Anterior cingulate cortex (tissue), 58 donors: ENCODE measurements around the gene ARTN.

Experiments
- DNase-seq, 58 donors: peaks; one replicate each; lab custom pipeline; 2025; lab: John Stamatoyannopoulos, UW

ARTN gene

GRCh38 chr1:43968348-43968948 is 34.8 kb downstream of the ARTN start:
- DNase-seq: no peak

GRCh38 chr1:43969416-43969745 is 35.8 kb downstream of the ARTN start:
- no peak for DNase-seq

DNA sequence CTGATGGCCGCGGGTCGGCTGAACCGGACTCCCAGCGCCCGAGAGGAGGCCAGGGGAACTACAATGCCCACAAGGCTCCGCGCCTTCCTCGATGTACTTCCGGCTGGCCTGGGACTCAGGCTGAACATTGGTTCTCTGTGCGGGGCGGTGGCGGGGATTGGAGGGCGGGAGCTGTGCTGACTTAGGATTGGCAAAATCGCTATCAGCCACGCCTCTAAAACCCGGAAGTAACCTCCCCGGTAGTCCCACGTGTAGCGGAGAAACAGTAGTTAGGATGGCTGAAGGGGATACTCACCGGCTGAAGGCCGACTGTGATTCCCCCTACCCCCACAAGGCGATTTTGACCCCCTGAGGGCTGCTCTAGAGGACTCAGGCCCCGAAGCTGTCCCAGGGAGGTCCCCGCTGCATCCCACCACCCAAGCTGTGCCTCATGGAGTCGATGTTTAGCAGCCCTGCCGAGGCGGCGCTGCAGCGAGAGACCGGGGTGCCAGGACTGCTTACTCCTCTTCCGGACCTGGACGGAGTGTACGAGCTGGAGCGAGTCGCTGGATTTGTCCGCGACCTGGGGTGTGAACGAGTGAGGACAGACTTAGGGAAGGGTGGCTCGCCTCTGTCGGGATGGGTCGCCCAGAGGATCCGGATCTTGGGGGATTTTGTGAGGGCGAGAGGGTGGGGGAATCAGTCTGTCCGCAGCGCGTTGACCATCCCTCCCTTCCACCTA is 36.3 kb downstream of the ARTN start, which contains the start of gene DPH2:
DPH2 (plus strand) TSS at position 265 of the 721 bp plus-strand sequence; CDS start at position 431, 166 bp downstream.
- peak; percentile 59 to 99 (median 95) for DNase-seq

- no peak for DNase-seq
Observed at GRCh38 chr1:43970502-43970901, 36.9 kb downstream of the ARTN start.

- no peak for DNase-seq
Observed at GRCh38 chr1:43970911-43971310, 37.3 kb downstream of the ARTN start.

DNA sequence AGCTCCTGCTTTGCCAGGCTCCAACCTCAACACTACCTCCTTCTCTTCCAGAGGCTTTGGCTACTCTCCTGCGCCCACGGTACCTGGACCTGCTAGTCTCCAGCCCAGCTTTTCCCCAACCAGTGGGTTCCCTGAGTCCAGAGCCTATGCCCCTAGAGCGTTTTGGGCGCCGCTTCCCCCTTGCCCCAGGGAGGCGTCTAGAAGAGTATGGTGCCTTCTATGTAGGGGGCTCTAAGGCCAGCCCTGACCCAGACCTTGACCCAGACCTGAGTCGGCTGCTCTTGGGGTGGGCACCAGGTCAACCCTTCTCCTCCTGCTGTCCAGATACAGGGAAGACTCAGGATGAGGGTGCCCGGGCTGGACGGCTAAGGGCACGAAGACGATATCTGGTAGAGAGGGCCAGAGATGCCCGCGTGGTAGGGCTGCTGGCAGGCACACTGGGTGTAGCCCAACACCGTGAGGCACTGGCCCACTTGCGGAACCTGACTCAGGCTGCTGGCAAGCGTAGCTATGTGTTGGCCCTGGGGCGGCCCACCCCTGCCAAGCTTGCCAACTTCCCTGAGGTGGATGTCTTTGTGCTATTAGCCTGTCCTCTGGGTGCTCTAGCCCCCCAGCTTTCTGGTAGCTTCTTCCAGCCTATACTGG is 37.9 kb downstream of the ARTN start:
- DNase-seq: no peak

DNA sequence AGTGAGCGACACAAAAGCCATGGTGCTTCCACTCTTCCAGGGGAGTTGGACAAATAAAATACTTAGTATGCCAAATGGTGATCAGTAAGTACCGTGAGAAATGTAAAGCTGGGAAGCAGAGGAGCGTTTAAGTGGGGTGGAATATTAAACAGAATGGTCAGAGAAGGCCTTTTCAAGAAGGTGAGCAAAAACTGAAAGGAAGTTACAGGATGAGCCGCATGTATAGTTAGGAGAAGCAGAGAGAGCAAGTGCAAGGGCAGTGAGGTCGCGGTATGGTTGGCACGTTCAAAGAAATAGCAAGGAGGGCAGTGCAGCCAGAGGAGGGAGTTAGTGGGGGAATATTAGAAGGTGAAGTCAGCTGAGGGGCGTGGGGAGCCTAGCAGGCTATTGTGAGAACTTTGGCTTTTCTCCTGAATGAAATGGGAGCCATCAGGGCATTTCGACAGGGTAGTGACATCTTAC is 40.4 kb downstream of the ARTN start:
- DNase-seq: peak in 1 of 58 donors; percentile 49

GRCh38 chr1:43974443-43975248 is 41.0 kb downstream of the ARTN start, which contains the start of gene ATP6V0B:
ATP6V0B (plus strand) TSS chr1:43974960; CDS start chr1:43975041, 81 bp downstream.
- peak; percentile 60 to 99 (median 95) for DNase-seq

DNA sequence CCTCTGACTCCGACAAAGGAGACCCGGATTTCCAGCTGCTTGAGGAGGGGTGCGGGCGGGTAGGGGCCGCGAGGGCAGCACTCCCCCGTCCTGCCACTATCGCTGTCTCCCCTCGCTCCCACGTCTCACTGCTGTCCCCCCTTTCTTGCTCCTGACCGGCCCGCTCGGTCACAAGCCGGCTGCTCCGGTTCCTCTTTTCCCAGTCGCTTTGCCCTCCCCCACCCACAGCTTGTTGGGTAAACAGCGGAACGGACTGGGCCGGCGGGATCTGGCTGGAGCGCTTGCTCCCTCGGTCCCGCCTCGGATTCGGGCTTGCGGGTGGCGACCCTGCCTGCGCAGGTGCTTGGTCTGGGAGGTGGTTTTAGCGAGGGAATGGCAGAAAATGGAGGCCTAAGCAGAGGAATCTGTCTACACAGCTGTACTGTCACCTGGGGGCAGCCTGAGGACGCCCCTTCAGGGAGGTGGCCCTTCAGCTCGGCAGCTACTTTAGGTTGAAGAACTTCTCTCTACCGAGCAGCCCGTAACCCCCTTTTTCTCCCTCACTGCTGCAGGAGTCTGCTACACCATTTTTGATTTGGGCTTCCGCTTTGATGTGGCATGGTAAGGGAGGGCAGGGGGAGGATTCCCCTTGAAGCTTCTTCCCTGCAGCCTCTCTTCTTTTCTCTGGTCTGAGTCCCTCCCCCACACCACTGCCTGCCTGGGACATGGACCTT is 41.8 kb downstream of the ARTN start:
- peak in 26 of 58 donors; percentile 17 to 62 (median 40) for DNase-seq

DNA sequence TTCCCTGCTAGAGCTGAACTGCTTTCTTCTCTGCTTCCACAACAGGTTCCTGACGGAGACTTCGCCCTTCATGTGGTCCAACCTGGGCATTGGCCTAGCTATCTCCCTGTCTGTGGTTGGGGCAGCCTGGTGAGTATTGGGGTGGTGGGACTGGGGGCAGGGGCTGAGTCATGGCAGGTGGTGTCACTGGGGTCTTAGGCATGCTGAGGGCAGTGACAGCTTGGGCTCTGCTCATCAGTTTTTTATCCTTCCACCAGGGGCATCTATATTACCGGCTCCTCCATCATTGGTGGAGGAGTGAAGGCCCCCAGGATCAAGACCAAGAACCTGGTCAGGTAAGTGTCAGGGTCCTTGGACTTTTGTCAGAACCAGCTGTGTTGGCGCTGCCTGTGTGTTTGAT is 42.4 kb downstream of the ARTN start:
- DNase-seq: no peak

DNA sequence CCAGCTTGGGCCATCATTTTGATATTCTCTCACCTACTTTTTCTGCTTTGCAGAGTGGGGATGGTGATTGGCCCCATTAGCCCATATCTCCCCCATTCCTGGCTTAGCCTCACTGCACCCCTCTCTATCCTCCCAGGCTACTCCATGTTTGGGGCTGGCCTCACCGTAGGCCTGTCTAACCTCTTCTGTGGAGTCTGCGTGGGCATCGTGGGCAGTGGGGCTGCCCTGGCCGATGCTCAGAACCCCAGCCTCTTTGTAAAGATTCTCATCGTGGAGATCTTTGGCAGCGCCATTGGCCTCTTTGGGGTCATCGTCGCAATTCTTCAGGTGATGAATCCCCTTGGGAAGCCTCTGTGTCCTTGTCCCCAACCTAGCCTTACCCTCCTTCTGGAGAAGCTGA is 43.3 kb downstream of the ARTN start:
- DNase-seq: no peak

- DNase-seq: no peak
Observed at GRCh38 chr1:43977376-43978263, 44.0 kb downstream of the ARTN start.

GRCh38 chr1:43978264-43978550 is 44.6 kb downstream of the ARTN start:
- DNase-seq: no peak

GRCh38 chr1:43978551-43979260 is 45.1 kb downstream of the ARTN start, which contains the start of gene B4GALT2:
B4GALT2 (plus strand) TSS chr1:43979210; CDS start chr1:43981161, 1,951 bp downstream.
- DNase-seq: peak in 39 of 58 donors; percentile 10 to 66 (median 31)

GRCh38 chr1:43979261-43979527 is 45.6 kb downstream of the ARTN start:
- DNase-seq: no peak

- DNase-seq: peak in 29 of 58 donors; percentile 7 to 56 (median 33)
Observed at GRCh38 chr1:43979528-43980254, 46.1 kb downstream of the ARTN start.

GRCh38 chr1:43980255-43981134 is 46.9 kb downstream of the ARTN start:
- DNase-seq: no peak
